CD8-positive, alpha-beta memory T cell (primary cell): Measurements from ENCODE around the gene PGM2L1. TPM values are rescaled to one million over a fixed set of nuclear protein-coding genes. Genes with fewer than 3 reads are reported as not detected.

Experiments used
- CTCF ChIA-PET: fragments of 350-600 bp; sonication (Branson Sonifier 250); formaldehyde crosslinking; loops from one replicate; lab custom pipeline; 2021; ENCODE audit warnings: antibody characterized with exemption; lab: Charles Lee
- POLR2A ChIA-PET: fragments of 350-600 bp; sonication (Branson Sonifier 250); formaldehyde crosslinking; loops from one replicate; lab custom pipeline; 2021; ENCODE audit warnings: antibody characterized with exemption; lab: Charles Lee
- DNase-seq, 5 donors: peaks; one replicate each; pipeline versions ENCODE4 v3.0.0 to v3.0.0-alpha.2; 2020 to 2022; ENCODE audit warnings: mixed read lengths in 1 of 5
- H3K27ac ChIP-seq: one replicate; pipeline ENCODE4 v1.7.0; 2013; ENCODE audit warnings: low read depth, mild to moderate bottlenecking, low read length, moderate library complexity
- H3K27me3 ChIP-seq: 2 replicates; pipeline ENCODE4 v1.7.0; 2013; ENCODE audit warnings: low read length, mild to moderate bottlenecking; ENCODE audit not compliant: insufficient read depth, poor library complexity, severe bottlenecking
- H3K36me3 ChIP-seq: 2 replicates; pipeline ENCODE4 v1.7.0; 2013; ENCODE audit warnings: mild to moderate bottlenecking, low read length, moderate library complexity; ENCODE audit not compliant: insufficient read depth
- H3K4me1 ChIP-seq: 2 replicates; pipeline ENCODE4 v1.7.0; 2013; ENCODE audit warnings: mild to moderate bottlenecking, low read length, moderate library complexity; ENCODE audit not compliant: insufficient read depth
- H3K4me3 ChIP-seq: 2 replicates; pipeline ENCODE4 v1.7.0; 2013; ENCODE audit warnings: mild to moderate bottlenecking, low read length
- H3K9me3 ChIP-seq: 2 replicates; pipeline ENCODE4 v1.7.0; 2013; ENCODE audit warnings: mild to moderate bottlenecking, low read length
- H3K27ac Mint-ChIP-seq, 8 donors: one replicate each; pipeline ENCODE4 v1.8.0; 2020 to 2021; ENCODE audit warnings: mixed read lengths in 8 of 8, mild to moderate bottlenecking in 6 of 8, inconsistent platforms in 3 of 8, moderate library complexity in 3 of 8
- H3K27me3 Mint-ChIP-seq, 2 donors: one replicate each; pipeline ENCODE4 v1.8.0; 2020 to 2021; ENCODE audit warnings: mixed read lengths in 2 of 2, mild to moderate bottlenecking in 1 of 2, moderate library complexity in 1 of 2
- H3K36me3 Mint-ChIP-seq, 3 donors: one replicate each; pipeline ENCODE4 v1.8.0; 2020 to 2021; ENCODE audit warnings: mixed read lengths in 3 of 3, inconsistent platforms in 1 of 3, mild to moderate bottlenecking in 1 of 3
- H3K4me1 Mint-ChIP-seq, 3 donors: one replicate each; pipeline ENCODE4 v1.8.0; 2020 to 2021; ENCODE audit warnings: mixed read lengths in 3 of 3, inconsistent platforms in 1 of 3, mild to moderate bottlenecking in 1 of 3
- H3K4me3 Mint-ChIP-seq, 7 donors: one replicate each; pipeline ENCODE4 v1.8.0; 2020 to 2021; ENCODE audit warnings: mixed read lengths in 7 of 7, mild to moderate bottlenecking in 6 of 7, moderate library complexity in 4 of 7, inconsistent platforms in 2 of 7
- H3K9me3 Mint-ChIP-seq, 5 donors: one replicate each; pipeline ENCODE4 v1.8.0; 2020 to 2022; ENCODE audit warnings: mixed read lengths in 5 of 5, mild to moderate bottlenecking in 3 of 5, moderate library complexity in 2 of 5, inconsistent platforms in 1 of 5
- polyA plus RNA-seq: library from polyadenylated mRNA; unstranded; fragments of 300-500 nt; fragmentation: Illumina TruSeq; gene quantifications from one replicate; pipeline ENCODE4 v1.2.3, GENCODE V29; 2021
- total RNA-seq, 2 experiments: library from RNA; stranded (reverse); gene quantifications; one replicate each; pipeline ENCODE4 v1.2.3, GENCODE V29; 2021

Gene PGM2L1
- total and polyA plus RNA-seq, 3 experiments from 2014 or later: 4.6 to 9.8 (median 9.6) TPM

GRCh38 chr11:74330075-74330858 is 68.0 kb downstream of the PGM2L1 start:
- H3K9me3 Mint-ChIP-seq: no peaks in the 10 kb centered on the region
- Histone ChIP-seq H3K4me1 (no peaks in the 10 kb centered on the region), H3K27me3 (no peaks in the 10 kb centered on the region), H3K4me3 (no peak overlapping the region), H3K9me3 (no peaks in the 10 kb centered on the region), H3K36me3 (no peaks in the 10 kb centered on the region), H3K27ac (no peak overlapping the region)
- peaks cover 5 to 13% (median 6%) of the 10 kb centered on the region in 3 donors for H3K36me3 Mint-ChIP-seq
- DNase-seq: no peak
- H3K27me3 Mint-ChIP-seq: peaks cover 0 to 3% of the 10 kb centered on the region in 2 donors
- no peaks in the 10 kb centered on the region for H3K4me1 Mint-ChIP-seq
- ChIA-PET CTCF (no interaction called here), POLR2A (no interaction called here)
- H3K4me3 Mint-ChIP-seq: no peak overlapping the region
- H3K27ac Mint-ChIP-seq: no peak overlapping the region

GRCh38 chr11:74327076-74327475 is 71.2 kb downstream of the PGM2L1 start:
- Mint-ChIP-seq H3K27me3 (peaks cover 2 to 8% of the 10 kb centered on the region in 2 donors), H3K4me3 (no peak overlapping the region), H3K27ac (no peak overlapping the region), H3K36me3 (peaks cover 2 to 5% (median 5%) of the 10 kb centered on the region in 3 donors), H3K9me3 (no peaks in the 10 kb centered on the region), H3K4me1 (no peaks in the 10 kb centered on the region)
- Histone ChIP-seq H3K4me3 (no peak overlapping the region), H3K27ac (no peak overlapping the region), H3K9me3 (no peaks in the 10 kb centered on the region), H3K36me3 (no peaks in the 10 kb centered on the region), H3K4me1 (no peaks in the 10 kb centered on the region), H3K27me3 (no peaks in the 10 kb centered on the region)
- CTCF ChIA-PET: no interaction called here
- POLR2A ChIA-PET: no interaction called here
- DNase-seq: no peak

GRCh38 chr11:74326665-74327064 is 71.6 kb downstream of the PGM2L1 start:
- no peaks in the 10 kb centered on the region for H3K36me3 ChIP-seq
- H3K4me3 ChIP-seq: no peak overlapping the region
- H3K36me3 Mint-ChIP-seq: peaks cover 2 to 5% (median 4%) of the 10 kb centered on the region in 3 donors
- ChIA-PET CTCF (no interaction called here), POLR2A (no interaction called here)
- no peaks in the 10 kb centered on the region for H3K9me3 ChIP-seq
- H3K27me3 ChIP-seq: no peaks in the 10 kb centered on the region
- no peaks in the 10 kb centered on the region for H3K4me1 ChIP-seq
- no peak overlapping the region for H3K27ac ChIP-seq
- H3K27ac Mint-ChIP-seq: no peak overlapping the region
- no peaks in the 10 kb centered on the region for H3K4me1 Mint-ChIP-seq
- DNase-seq: no peak
- no peaks in the 10 kb centered on the region for H3K9me3 Mint-ChIP-seq
- no peak overlapping the region for H3K4me3 Mint-ChIP-seq
- H3K27me3 Mint-ChIP-seq: peaks cover 3 to 9% of the 10 kb centered on the region in 2 donors

- Histone ChIP-seq H3K27ac (no peak overlapping the region), H3K4me1 (no peaks in the 10 kb centered on the region), H3K4me3 (no peak overlapping the region), H3K36me3 (no peaks in the 10 kb centered on the region), H3K27me3 (no peaks in the 10 kb centered on the region), H3K9me3 (no peaks in the 10 kb centered on the region)
- H3K4me3 Mint-ChIP-seq: no peak overlapping the region
- peaks cover 2 to 5% (median 4%) of the 10 kb centered on the region in 3 donors for H3K36me3 Mint-ChIP-seq
- H3K27ac Mint-ChIP-seq: no peak overlapping the region
- no peaks in the 10 kb centered on the region for H3K9me3 Mint-ChIP-seq
- H3K4me1 Mint-ChIP-seq: no peaks in the 10 kb centered on the region
- no peak for DNase-seq
- ChIA-PET CTCF (no interaction called here), POLR2A (interaction anchor here (0.6 kb wide), 1 partner anchor 83 kb away, joined by 12 read pairs; no protein-coding TSS in a partner anchor)
- H3K27me3 Mint-ChIP-seq: peaks cover 3 to 15% of the 10 kb centered on the region in 2 donors
Measured at GRCh38 chr11:74325649-74326645, 72.3 kb downstream of the PGM2L1 start.

- H3K27me3 Mint-ChIP-seq: peaks cover 7 to 29% of the 10 kb centered on the region in 2 donors
- no peak overlapping the region for H3K27ac Mint-ChIP-seq
- no peak overlapping the region for H3K4me3 Mint-ChIP-seq
- peaks cover 2 to 15% (median 4%) of the 10 kb centered on the region in 3 donors for H3K36me3 Mint-ChIP-seq
- ChIA-PET POLR2A (no interaction called here), CTCF (no interaction called here)
- Histone ChIP-seq H3K27ac (no peak overlapping the region), H3K4me3 (no peak overlapping the region), H3K27me3 (no peaks in the 10 kb centered on the region), H3K4me1 (no peaks in the 10 kb centered on the region), H3K9me3 (no peaks in the 10 kb centered on the region), H3K36me3 (no peaks in the 10 kb centered on the region)
- DNase-seq: no peak
- H3K4me1 Mint-ChIP-seq: no peaks in the 10 kb centered on the region
- peaks cover 4 to 8% (median 4%) of the 10 kb centered on the region in 5 donors for H3K9me3 Mint-ChIP-seq
Measured at GRCh38 chr11:74322667-74323066, 75.6 kb downstream of the PGM2L1 start.

GRCh38 chr11:74321487-74322188 is 76.6 kb downstream of the PGM2L1 start:
- H3K36me3 ChIP-seq: no peaks in the 10 kb centered on the region
- POLR2A ChIA-PET: no interaction called here

GRCh38 chr11:74320538-74320937 is 77.7 kb downstream of the PGM2L1 start:
- Mint-ChIP-seq H3K27me3 (peaks cover 15 to 28% of the 10 kb centered on the region in 2 donors), H3K9me3 (peaks cover 18 to 23% (median 20%) of the 10 kb centered on the region in 5 donors), H3K27ac (no peak overlapping the region), H3K36me3 (peaks cover 0 to 20% (median 2%) of the 10 kb centered on the region in 3 donors), H3K4me1 (no peaks in the 10 kb centered on the region), H3K4me3 (no peak overlapping the region)
- H3K4me1 ChIP-seq: no peaks in the 10 kb centered on the region
- CTCF ChIA-PET: interaction anchor here (1.0 kb wide), 1 partner anchor 129 kb away, joined by 3 read pairs; no protein-coding TSS in a partner anchor
- no peak overlapping the region for H3K27ac ChIP-seq
- no peaks in the 10 kb centered on the region for H3K27me3 ChIP-seq
- no peak for DNase-seq
- POLR2A ChIA-PET: no interaction called here
- H3K36me3 ChIP-seq: no peaks in the 10 kb centered on the region
- no peaks in the 10 kb centered on the region for H3K9me3 ChIP-seq
- no peak overlapping the region for H3K4me3 ChIP-seq

More at GRCh38 chr11:74321487-74322188, 76.6 kb downstream of the PGM2L1 start:
- Mint-ChIP-seq H3K27me3 (peaks cover 13 to 29% of the 10 kb centered on the region in 2 donors), H3K4me1 (no peaks in the 10 kb centered on the region), H3K27ac (no peak overlapping the region), H3K36me3 (peaks cover 0 to 18% (median 2%) of the 10 kb centered on the region in 3 donors), H3K9me3 (peaks cover 14 to 17% (median 15%) of the 10 kb centered on the region in 5 donors), H3K4me3 (no peak overlapping the region)
- H3K9me3 ChIP-seq: no peaks in the 10 kb centered on the region
- H3K27me3 ChIP-seq: no peaks in the 10 kb centered on the region
- no peak overlapping the region for H3K27ac ChIP-seq
- CTCF ChIA-PET: interaction anchor here (1.0 kb wide), 1 partner anchor 128 kb away, joined by 3 read pairs; no protein-coding TSS in a partner anchor
- DNase-seq: no peak
- no peak overlapping the region for H3K4me3 ChIP-seq
- no peaks in the 10 kb centered on the region for H3K4me1 ChIP-seq
